Smooth muscle cell of the brain vasculature (primary cell): ENCODE data around the gene IRAK1.
"Not testable (repeated sequence)": the region's sequence is repeated elsewhere in the genome, so short reads cannot be mapped to it uniquely, and the experiment has no call there.

ENCODE experiments used
- DNase-seq: peaks from one replicate; pipeline ENCODE4 v3.0.0-alpha.2; 2012; ENCODE audit warnings: low read depth, low spot score

Gene IRAK1

GRCh38 chrX:153999359-154000037 is 20.2 kb downstream of the IRAK1 start:
- DNase-seq, result no peak

GRCh38 chrX:153995504-153995903 is 24.2 kb downstream of the IRAK1 start:
- DNase-seq, result no peak

GRCh38 chrX:153994398-153994797 is 25.3 kb downstream of the IRAK1 start:
- not testable (repeated sequence) for DNase-seq

GRCh38 chrX:153993978-153994377 is 25.7 kb downstream of the IRAK1 start:
- DNase-seq, result no peak

- DNase-seq, result no peak
Observed at GRCh38 chrX:153993079-153993478, 26.6 kb downstream of the IRAK1 start.

GRCh38 chrX:153992180-153992579 is 27.5 kb downstream of the IRAK1 start:
- no peak for DNase-seq

- no peak for DNase-seq
Observed at GRCh38 chrX:153991013-153991580, 28.6 kb downstream of the IRAK1 start.

GRCh38 chrX:153989973-153990655 is 29.6 kb downstream of the IRAK1 start:
- no peak for DNase-seq

GRCh38 chrX:153988493-153988892 is 31.2 kb downstream of the IRAK1 start:
- no peak for DNase-seq

- DNase-seq, result no peak
Observed at GRCh38 chrX:153984351-153985178, 35.1 kb downstream of the IRAK1 start.

GRCh38 chrX:153983321-153983801 is 36.3 kb downstream of the IRAK1 start:
- DNase-seq, result no peak

- peak; percentile 51 for DNase-seq
Observed at GRCh38 chrX:153981771-153982533, 37.8 kb downstream of the IRAK1 start.

GRCh38 chrX:153981231-153981630 is 38.5 kb downstream of the IRAK1 start:
- no peak for DNase-seq

- DNase-seq, result not testable (repeated sequence)
Observed at GRCh38 chrX:153980394-153980793, 39.3 kb downstream of the IRAK1 start.

GRCh38 chrX:153974726-153975286 is 44.9 kb downstream of the IRAK1 start:
- no peak for DNase-seq

- DNase-seq, result no peak
Observed at GRCh38 chrX:153974003-153974725, 45.5 kb downstream of the IRAK1 start.

GRCh38 chrX:153973127-153974002 is 46.3 kb downstream of the IRAK1 start:
- no peak for DNase-seq

- DNase-seq, result peak; percentile 70
Observed at GRCh38 chrX:153972368-153973126, 47.2 kb downstream of the IRAK1 start, which contains the start of gene TMEM187. Gene TMEM187, plus strand, starts transcription at chrX:153972754. Its CDS starts 9,309 bp downstream, at chrX:153982063.
